ENCODE measurements around the gene CD248.
A peak's percentile ranks its signal among the peaks of the same experiment; 100 is the strongest.
"Not testable (repeated sequence)": the region's sequence is repeated elsewhere in the genome, so short reads cannot be mapped to it uniquely, and the experiment has no call there.

The CD248 gene, protein sequence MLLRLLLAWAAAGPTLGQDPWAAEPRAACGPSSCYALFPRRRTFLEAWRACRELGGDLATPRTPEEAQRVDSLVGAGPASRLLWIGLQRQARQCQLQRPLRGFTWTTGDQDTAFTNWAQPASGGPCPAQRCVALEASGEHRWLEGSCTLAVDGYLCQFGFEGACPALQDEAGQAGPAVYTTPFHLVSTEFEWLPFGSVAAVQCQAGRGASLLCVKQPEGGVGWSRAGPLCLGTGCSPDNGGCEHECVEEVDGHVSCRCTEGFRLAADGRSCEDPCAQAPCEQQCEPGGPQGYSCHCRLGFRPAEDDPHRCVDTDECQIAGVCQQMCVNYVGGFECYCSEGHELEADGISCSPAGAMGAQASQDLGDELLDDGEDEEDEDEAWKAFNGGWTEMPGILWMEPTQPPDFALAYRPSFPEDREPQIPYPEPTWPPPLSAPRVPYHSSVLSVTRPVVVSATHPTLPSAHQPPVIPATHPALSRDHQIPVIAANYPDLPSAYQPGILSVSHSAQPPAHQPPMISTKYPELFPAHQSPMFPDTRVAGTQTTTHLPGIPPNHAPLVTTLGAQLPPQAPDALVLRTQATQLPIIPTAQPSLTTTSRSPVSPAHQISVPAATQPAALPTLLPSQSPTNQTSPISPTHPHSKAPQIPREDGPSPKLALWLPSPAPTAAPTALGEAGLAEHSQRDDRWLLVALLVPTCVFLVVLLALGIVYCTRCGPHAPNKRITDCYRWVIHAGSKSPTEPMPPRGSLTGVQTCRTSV

DNA sequence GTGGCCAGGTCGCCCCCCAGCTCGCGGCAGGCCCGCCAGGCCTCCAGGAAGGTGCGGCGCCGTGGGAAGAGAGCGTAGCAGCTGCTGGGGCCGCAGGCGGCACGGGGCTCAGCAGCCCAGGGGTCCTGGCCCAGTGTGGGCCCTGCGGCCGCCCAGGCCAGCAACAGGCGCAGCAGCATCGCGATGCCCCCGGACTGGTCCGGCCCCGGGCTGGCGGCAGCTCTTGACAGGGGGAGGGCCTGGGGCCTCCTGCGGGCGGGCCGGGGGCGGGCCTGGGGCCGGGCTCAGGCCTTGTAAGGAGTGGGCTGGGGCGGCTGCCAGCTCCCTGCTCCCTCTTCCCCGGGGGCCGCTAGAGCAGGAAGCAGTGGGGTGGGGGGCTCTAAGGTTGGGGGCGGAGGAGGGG lies at the start of gene CD248:
Gene CD248, minus strand, starts transcription at position 196 of the 403 bp plus-strand sequence. Its CDS starts 17 bp downstream, at position 179.
- no peak for DNase-seq

DNA sequence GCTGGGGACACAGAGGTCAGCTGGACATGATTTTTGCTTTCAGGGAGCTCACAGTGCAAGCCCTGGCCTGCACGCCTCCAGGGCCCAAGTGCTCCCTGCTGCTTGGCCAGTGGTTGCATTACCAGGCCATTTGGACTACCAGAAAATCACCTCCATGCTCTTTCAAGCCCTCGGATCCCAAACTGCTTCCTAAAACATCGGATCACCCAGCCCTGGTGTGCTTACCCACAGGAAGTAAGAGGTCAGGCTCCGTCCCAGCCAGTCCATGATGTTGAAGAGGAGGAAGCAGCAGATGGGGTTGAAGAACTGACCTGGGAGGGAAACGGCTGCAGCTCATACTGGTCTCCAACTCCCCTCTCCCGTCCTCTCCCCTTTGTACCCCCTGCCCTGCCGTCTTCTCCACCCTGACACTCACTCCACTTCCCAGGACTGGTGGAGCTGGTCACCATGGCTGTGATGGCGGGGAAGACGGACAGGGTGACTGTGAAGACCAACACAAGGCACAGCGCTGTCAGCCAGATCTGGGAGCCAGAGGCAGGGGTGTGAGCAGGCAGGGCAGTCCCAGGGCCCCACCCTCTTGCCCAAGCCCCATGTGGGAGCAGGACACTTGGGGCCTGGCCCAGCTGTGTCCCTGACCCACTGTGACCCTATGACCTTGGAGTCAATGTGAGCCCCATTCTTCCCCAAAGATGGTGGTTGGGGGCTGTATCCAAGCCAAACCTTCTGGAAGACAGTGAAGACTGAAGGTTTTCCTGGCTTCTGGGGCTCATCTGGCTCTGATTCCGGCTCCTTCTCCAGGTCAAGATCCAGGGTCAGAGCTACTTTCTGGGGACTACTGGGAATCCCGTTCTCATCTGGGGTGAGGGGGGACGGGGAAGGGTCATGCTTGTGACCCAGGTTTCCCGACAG lies 49.1 kb upstream of the CD248 start:
- DNase-seq, result no peak

DNA sequence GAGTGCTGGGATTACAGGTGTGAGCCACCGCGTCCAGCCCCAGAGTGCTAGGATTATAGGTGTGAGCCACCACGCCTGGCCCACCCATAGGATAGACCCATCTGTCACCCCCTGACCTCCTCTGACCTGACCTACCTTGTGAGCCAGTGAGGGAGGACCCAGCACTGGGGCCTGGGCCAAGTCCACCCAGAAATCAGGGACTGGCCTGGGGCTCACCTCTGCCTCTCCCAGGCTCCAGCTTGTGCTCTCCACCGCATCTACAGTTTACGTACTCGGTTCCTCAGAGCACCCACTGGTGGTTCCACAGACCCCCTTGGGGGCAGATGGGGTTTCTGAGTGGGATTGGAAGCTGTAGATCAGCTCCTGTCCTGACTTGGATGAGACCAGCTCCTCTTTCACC lies 48.3 kb upstream of the CD248 start:
- no peak for DNase-seq

DNA sequence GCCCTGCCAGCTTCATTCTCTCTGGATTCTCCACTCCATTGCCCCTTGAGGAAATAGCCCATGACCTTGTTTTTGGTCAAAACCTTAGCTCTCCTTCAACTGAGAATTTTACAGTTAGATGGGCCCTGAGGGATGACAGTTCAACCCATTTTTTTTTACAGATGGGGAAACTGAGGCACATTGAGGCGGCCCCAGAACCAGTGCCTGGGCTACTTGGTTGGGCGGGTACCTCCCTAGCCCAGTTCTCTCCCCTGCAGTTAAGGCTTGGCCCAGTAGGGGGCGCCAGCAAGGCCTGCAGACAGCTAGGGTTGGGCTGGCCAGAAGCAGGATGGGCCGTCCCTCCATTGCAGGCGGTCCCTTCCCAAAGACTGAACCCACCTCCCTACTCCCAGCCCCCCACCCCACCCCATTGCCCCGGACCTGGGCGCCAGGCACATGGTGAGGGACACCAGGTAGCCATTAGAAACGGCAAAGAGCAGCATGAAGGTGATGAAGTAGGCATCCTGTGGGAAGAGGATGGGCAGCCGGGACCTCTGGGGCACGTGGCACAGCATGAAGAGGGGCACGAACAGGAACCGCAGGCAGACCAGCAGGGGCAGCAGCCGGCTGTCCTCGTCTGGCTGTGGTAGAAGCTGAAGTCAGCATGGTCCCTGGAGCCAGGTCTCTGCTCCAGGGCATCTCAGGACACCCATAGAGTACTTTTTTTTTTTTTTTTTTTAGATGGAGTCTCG lies 47.1 kb upstream of the CD248 start:
- DNase-seq, result peak; percentile 69

DNA sequence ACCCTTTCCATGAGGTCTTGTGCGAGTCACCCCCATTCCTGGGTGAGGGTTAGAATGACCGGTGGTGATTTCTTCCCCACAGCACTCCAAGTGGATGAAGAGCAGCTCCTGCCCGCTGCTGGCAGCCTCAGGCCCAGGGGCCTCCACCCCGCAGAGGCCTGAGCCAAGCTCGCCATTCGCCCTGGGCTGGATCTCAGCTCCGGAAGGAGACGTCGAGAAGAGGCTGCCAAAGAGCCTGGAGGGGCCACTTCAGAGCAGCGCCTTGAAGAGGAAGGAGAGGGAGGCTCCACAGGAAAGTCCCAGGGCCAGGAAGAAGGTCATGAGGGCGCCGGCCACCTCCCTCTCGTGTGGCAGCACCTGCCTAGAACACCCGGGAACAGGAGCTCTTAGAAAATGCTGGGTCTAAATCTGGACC lies 46.4 kb upstream of the CD248 start:
- no peak for DNase-seq

DNA sequence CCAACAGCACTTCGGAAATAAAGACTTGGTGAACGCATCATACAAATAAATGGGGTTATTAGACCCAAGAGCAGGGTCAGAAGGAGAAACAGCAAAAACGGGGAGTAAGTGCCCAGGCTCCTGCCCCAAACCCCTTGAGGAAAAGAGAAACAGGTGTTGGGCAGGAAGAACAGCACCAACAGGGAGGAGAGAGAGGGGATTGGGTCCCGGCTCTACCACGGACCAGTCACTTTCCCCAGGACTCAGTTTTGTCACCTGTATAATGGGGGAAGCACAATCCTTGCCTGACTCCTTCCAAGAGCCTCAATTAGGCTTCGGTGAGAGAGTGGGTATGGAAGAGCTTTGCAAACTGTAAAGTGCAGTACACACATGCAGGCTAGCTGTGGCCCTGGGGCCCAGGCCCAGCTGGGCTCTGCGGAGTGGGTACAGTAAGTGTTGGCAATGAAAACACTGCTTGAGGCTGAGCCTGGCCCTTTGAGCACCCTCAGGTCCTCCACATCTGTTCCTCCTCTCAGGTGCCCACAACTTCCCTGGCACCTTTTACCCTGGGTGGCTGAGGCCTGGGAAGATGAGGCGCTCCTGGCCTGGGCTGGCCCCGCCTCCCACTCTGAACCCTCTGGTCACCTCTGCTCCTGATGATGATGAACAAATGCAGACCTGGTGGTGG lies 45.8 kb upstream of the CD248 start:
- DNase-seq, result no peak

DNA sequence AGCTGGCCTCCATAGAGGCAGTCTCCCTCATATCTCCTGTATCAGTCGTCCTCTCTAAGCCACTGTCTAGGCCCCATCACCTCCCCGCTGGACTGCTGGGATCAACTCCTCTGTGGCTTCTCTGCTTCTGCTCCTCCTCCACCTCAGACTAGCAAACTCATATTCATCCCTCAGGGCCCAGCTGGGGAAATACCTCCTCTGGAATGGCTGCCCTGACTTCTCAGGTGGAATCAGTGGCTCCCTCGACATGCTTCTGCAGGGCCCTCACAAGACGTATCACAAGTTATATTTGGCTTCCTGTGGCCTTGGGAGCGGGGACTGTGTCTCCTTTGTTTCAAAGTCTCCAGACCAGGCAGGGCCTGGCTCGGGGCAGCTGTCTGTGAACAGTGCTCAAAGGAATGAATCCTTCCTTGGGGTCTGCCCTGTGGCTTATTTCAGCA lies 44.7 kb upstream of the CD248 start:
- DNase-seq, result no peak

DNA sequence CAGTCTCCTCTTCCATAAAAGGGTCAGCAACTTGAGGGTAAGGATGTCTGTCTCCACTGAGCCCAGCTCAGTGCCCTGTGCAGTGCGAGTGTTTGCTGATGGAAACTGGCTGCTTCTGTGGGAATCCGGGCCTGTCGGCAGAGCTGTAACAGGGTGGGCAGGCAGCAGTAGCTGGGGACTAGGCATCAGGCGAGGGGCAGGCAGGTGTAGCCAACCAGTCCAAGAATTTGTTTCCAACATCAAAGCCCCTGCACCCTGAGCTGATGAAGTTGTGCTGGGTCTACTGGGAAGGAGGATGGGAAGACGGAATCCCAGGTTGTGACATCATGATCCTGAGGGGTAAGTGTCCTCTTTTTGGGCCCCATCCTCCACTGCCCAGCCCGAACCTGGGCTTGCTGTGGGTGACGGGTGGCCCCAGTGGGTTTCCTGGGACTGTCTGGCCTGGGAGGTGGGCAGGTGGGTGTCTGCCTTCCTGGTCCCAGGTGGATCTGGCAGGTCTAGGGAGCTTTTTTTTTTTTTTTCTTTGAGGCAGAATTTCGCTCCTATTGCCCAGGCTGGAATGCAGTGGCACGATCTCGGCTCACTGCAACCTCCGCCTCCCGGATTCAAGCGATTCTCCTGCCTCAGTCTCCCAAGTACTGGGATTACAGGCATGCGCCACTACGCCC lies 43.7 kb upstream of the CD248 start:
- DNase-seq, result no peak

DNA sequence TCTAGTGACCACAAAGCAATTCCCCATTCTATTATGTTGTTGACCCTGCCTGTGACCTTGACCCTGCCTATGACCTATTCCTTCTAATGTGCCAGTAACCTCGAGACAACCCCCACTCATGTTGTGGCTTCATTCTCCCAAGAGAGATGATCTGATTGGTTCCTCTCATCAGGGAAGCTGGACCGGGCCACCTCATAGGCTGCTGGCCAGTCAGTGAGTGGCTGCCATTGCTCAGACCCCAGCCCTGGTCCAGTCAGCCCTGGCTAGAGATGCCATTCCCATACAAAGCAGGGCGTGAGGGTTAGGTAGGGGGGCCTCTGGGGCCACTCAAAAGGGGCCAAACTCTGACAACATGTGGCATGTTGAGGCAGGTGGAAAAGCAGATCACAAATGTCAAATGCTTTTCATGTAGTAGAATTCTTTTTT lies 42.8 kb upstream of the CD248 start:
- DNase-seq, result peak; percentile 29

DNA sequence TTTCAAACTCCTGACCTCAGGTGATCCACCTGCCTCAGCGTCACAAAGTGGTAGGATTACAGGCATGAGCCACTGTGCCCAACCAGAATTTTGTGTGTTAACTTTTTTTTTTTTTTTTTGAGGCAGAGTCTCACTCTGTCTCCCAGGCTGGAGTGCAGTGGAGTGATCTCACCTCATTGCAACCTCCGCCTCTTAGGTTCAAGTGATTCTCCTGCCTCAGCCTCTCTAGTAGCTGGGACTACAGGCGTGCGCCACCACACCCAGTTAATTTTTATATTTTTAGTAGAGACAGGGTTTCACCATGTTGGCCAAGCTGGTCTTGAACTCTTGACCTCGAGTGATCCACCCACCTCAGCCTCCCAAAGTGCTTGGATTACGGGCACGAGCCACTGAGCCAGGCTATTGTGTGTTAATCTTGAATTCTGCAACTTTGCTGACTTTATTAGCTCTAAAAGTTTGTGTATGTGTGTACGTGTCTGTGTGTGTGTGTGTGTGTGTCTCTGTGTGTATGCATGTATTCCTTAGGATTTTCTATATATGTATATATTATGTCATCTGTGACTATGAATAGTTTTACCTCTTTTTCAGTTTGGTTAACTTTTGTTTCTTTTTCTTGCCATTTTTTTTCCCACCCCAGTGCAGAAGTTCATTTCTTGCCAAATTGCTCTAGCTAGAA lies 33.9 kb upstream of the CD248 start:
- DNase-seq, result not testable (repeated sequence)

DNA sequence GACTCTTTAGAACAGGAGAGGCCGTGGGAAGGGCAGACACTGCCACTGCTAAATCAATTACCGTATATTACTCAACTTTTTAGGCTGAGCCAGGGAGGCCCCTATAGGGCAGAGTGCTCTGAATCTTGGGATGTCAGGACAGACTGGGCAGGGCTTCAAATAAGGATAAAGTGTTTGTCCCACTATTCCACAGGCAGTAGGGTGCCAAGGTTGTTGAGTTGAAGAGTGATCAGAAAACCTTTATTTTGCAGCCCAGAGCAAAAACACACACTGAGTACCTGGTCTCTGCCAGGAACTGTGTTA lies 32.2 kb upstream of the CD248 start:
- no peak for DNase-seq

DNA sequence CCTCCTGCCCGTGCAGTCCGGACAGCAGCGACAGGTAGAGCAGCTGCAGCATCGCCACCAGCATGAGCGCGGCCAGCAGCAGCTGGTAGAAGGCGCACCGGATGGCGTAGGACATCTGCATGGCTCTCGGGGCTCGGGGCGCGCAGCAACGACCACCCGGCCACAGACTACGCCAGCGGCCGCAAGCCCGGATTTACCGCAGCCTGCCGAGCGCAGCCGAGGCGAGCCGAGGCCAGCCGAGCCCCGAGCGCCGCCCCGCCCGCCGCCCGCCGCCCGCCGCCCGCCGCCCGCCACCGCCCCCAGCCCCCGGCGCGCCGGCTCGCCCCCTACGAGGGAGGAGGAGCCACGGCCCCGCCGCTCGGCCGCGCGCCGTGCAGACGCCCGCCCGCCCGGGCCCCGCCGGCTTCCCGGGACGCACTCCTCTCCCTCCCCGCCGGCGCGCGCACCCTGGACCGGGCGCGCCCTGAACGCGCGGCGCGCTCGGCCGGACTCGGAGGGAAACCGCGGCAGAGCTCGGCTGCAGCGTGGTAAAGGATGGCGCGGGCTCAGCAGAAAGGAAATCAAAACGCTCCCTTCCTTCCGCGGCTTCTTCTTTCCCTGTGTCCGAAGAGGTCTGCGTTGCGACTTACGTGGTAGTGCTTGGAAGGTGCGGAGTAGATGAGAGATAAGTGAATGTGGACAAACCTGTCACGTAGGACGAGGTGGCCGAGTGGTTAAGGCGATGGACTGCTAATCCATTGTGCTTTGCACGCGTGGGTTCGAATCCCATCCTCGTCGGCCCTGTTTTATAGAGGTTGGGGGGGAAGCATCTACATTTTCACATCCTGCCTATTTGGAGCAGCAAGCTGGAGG lies 30.8 kb upstream of the CD248 start, which contains the start of gene B4GAT1:
Gene B4GAT1, minus strand, starts transcription at position 205 of the 852 bp plus-strand sequence. Its CDS starts 84 bp downstream, at position 121.
- DNase-seq, result peak; percentile 83

DNA sequence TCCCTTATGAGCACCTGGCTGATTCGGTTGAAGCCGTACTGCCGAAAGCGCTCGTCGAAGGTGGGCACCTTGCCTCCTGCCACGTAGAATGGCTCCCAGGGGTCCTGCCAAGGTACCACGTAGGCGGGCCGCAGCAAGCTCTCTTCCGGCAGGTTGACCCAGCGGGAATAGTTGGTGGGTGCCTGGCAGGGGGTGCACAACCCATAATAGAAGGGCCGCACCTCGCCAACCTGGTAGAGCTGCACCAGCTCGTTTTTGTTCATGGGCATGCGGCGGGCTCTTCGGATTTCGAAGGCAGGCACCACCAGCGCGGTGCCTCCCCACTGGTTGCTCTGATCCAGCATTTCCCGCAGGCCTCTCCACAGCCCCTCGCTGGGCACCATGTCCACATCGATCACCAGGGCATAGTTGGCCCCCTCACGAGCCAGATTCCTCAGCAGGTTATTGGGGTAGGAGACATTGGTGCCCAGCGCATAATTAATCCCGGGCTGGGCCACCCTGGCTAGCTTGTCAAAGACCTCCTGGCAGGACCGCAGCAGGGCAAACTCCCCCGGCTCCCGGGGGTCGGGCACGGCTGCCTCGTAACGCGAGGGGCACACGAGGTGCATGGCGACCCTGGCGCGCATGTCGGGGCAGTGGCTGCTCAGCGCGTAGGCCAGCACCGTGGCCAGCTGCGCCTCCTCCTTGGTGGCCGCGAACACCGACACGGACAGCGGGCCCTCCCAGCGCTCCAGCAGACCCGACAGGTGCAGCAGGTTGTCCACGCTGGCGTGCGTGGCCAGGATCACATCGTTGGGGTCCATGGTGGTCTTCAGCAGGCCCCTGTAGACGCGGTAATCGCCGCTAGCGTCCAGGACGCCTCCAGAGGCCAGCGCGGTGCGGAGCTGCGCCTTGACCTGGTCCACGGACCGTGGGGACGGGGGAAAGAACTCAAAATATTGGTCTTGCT lies 29.9 kb upstream of the CD248 start:
- no peak for DNase-seq

DNA sequence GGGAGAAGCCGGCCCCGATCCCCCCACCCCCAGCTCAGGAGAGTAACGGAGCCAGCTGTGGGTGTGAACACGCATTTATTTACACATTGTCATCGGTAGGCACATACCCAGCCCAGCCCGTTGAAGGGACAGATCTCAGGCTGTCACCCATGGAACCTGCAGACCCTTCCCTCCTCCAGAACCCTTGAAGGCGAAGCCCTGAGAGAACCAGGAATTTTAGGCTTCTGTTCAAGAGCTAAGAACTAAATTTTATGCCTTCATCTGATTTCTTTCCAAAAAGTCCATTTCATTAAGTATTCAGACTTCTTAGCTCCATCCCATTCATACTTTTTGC lies 28.4 kb upstream of the CD248 start:
- DNase-seq, result no peak

DNA sequence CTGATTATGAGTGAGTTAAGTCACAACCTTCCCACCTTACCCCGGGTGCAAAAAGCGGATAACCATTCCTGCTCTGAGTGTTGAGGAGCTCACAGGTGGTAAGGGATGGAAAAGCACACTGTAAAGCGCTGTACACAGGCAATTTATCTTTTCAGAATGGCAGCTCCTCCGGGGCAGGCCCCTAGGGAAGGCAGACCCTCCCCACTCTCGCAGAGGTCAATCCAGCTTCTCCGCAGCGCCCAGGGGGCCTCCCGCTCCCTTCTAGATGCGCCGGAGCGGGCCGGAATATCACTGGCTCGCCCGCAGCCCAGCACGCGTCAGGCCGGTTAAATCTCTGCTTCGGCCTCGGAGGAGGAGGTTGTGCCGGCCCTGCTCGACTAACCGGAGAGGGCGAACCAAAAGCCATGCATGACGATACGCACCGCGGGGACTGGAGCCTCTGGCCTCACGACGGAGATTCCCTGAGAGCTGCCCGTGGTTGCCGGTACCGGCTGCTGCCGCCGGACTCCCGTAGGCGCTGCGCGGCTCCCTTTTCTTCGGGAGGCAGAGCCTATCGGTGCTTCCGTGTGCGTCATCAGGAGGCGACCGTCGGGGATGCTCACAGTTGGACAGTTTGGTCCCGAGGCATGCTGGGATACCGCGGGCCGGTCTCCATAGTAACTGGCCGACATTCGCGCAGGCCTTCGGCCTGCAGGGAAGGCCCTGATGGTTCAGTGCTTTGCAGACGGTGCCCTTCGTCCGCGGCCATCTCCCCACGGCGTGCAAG lies 27.9 kb upstream of the CD248 start, which contains the start of gene BRMS1:
Gene BRMS1, minus strand, starts transcription at position 555 of the 766 bp plus-strand sequence. CDS start 2,870 bp downstream, outside the sequence.
- peak; percentile 95 for DNase-seq

DNA sequence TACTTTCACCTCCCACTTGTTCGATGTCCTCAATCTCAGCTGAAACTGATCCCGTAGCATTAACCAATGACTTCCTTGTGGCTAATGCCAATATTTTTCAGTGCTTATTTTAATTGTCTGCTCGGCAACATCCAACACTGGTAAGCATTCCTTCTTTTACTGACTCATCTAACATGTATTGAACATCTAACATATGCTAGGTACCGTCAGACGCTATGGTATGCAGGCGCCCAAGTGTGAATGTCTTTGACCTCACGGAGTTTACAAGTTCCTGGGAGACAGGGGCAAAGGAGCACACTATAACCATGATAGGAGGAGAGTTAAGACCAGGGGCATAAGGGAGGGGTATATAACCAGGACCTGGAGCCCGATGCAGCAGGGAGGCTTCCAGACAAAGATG lies 26.3 kb upstream of the CD248 start:
- DNase-seq, result no peak

DNA sequence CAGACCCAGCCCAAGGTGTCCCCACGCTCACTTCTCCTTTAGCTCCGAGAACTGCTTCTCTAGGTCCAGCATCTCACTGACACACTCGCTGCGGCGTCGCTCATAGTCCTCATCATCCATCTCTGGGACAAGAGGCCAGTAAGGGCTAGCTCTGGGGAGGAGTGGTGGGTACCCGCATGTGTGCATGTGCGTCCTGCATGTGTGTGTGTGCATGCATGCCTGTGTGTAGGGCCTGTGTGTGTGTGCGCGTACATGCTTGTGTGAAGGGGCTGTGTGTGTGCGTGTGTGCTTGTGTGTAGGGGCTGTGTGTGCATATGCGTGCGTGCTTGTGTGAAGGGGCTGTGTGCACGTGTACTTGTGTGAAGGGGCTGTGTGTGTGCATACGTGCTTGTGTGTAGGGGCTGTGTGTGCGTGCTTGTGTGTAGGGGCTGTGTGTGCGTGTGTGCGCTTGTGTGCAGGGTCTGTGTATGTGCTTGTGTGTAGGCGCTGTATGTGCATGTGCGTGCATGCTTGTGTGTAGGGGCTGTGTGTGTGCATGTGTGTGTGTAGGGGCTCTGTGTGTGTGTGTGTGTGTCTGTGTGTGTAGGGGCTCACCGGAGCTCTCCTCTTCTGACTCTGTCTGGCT lies 24.8 kb upstream of the CD248 start:
- DNase-seq, result no peak
